Measurements from ENCODE around the gene MYO1E. TPM values are rescaled to one million over a fixed set of nuclear protein-coding genes. Genes with fewer than 3 reads are reported as not detected.

The MYO1E gene
- total and polyA plus RNA-seq, 4 donors = 6.7 to 70.9 (median 21.6) TPM

- Histone ChIP-seq H3K9me3 (ENCODE audit: control insufficient read depth in 4 of 4, low read length in 3 of 4) (no peaks in the 10 kb centered on the region), H3K4me3 (ENCODE audit: low read depth in 1 of 3, low read length in 3 of 3) (no peak overlapping the region), H3K27me3 (ENCODE audit: control insufficient read depth in 4 of 4, insufficient read depth in 4 of 4, low read length in 3 of 4) (no peaks in the 10 kb centered on the region), H3K36me3 (ENCODE audit: control insufficient read depth in 4 of 4, insufficient read depth in 3 of 4, low read depth in 1 of 4, low read length in 3 of 4) (peaks cover 0 to 6% (median 0%) of the 10 kb centered on the region in 4 donors), H3K9ac (ENCODE audit: low read depth in 1 of 2, low read length in 2 of 2) (no peak overlapping the region), H3K27ac (ENCODE audit: low read depth in 1 of 2, low read length in 2 of 2) (no peak overlapping the region), H3K4me1 (ENCODE audit: control insufficient read depth in 4 of 4, insufficient read depth in 4 of 4, low read length in 3 of 4) (peaks cover 3 to 31% (median 23%) of the 10 kb centered on the region in 4 donors)
- TF ChIP-seq TAF1 (conservative IDR thresholded peaks at IDR 0.05) = no peak
- TF ChIP-seq NR2F2 (IDR thresholded peaks at IDR 0.05) = no peak
- TF ChIP-seq RXRA (IDR thresholded peaks at IDR 0.05) = no peak
- TF ChIP-seq ZBTB33 (IDR thresholded peaks at IDR 0.05) = no peak
- no peak for TF ChIP-seq JUND (IDR thresholded peaks at IDR 0.05)
- no peak for TF ChIP-seq CTCF (IDR thresholded peaks at IDR 0.05; ENCODE audit: low read depth, low read length, missing input control)
- TF ChIP-seq REST (IDR thresholded peaks at IDR 0.05) = no peak
- TF ChIP-seq FOXA2 (IDR thresholded peaks at IDR 0.05) = no peak
- no peak for TF ChIP-seq GABPA (IDR thresholded peaks at IDR 0.05 in 1 of 2, conservative IDR thresholded peaks at IDR 0.05 in 1 of 2)
- TF ChIP-seq ATF3 (IDR thresholded peaks at IDR 0.05) = no peak
- no peak for TF ChIP-seq HNF4G (IDR thresholded peaks at IDR 0.05)
- TF ChIP-seq MAX (IDR thresholded peaks at IDR 0.05) = no peak
- TF ChIP-seq SP1 (IDR thresholded peaks at IDR 0.05) = no peak
- TF ChIP-seq YY1 (IDR thresholded peaks at IDR 0.05) = no peak
- TF ChIP-seq EGR1 (IDR thresholded peaks at IDR 0.05; ENCODE audit: low read depth in 2 of 2) = no peak
- no peak for TF ChIP-seq HNF4A (conservative IDR thresholded peaks at IDR 0.05)
- TF ChIP-seq RAD21 (IDR thresholded peaks at IDR 0.05) = no peak
- TF ChIP-seq FOXA1 (IDR thresholded peaks at IDR 0.05) = no peak
- no peak for DNase-seq (ENCODE audit: low spot score)
- 89% methylated on average over 5 of the region's 5 CpGs for WGBS
Measured at GRCh38 chr15:59252137-59252536, 120.5 kb downstream of the MYO1E start.

Data from liver (tissue), 9 donors.